Activated naive CD4-positive, alpha-beta T cell treated with anti-CD3 and anti-CD28 coated beads, Interleukin-2, amount 10 ng/mL, durations not matched to agents 7 days and 5 days (primary cell): ENCODE data around the gene HOXC10.
A peak's percentile ranks its signal among the peaks of the same experiment; 100 is the strongest.

ENCODE experiments used
- CTCF ChIA-PET: fragments of 350-600 bp; sonication (Branson Sonifier 250); formaldehyde crosslinking; loops from one replicate; lab custom pipeline; 2021; ENCODE audit warnings: antibody characterized with exemption; lab: Charles Lee
- DNase-seq: peaks from one replicate; pipeline ENCODE4 v3.0.0-alpha.2; 2020
- H3K27ac Mint-ChIP-seq: one replicate; pipeline ENCODE4 v1.8.0; 2021; ENCODE audit warnings: mild to moderate bottlenecking, moderate library complexity, mixed read lengths
- H3K27me3 Mint-ChIP-seq: one replicate; pipeline ENCODE4 v1.8.0; 2021; ENCODE audit warnings: mild to moderate bottlenecking, mixed read lengths
- H3K36me3 Mint-ChIP-seq: one replicate; pipeline ENCODE4 v1.8.0; 2021; ENCODE audit warnings: mixed read lengths
- H3K4me1 Mint-ChIP-seq: one replicate; pipeline ENCODE4 v1.8.0; 2021; ENCODE audit warnings: mixed read lengths
- H3K4me3 Mint-ChIP-seq: one replicate; pipeline ENCODE4 v1.8.0; 2021; ENCODE audit warnings: mild to moderate bottlenecking, moderate library complexity, mixed read lengths
- H3K9me3 Mint-ChIP-seq: one replicate; pipeline ENCODE4 v1.8.0; 2021; ENCODE audit warnings: mixed read lengths

The HOXC10 gene

GRCh38 chr12:53954694-53955035 is 30.3 kb upstream of the HOXC10 start, which contains the start of gene HOXC12:
Gene HOXC12 (plus strand): TSS chr12:53954903. CDS start chr12:53954930, 27 bp downstream.
- Mint-ChIP-seq H3K9me3 (no peaks in the 10 kb centered on the region), H3K36me3 (peaks cover 2% of the 10 kb centered on the region), H3K4me3 (no peak within 1 kb of the TSS), H3K27me3 (peaks cover 100% of the 10 kb centered on the region), H3K4me1 (peaks cover 7% of the 10 kb centered on the region), H3K27ac (peak within 1 kb of the TSS; percentile 64)
- no peak for DNase-seq
- CTCF ChIA-PET, result interaction anchor here (1.4 kb wide), 1 partner anchor 17 kb away, joined by 3 read pairs; the partner anchor contains the start of gene HOXC13

- Mint-ChIP-seq H3K27ac (peak overlapping the region; percentile 64), H3K4me1 (peaks cover 7% of the 10 kb centered on the region), H3K36me3 (peaks cover 2% of the 10 kb centered on the region), H3K4me3 (no peak overlapping the region), H3K27me3 (peaks cover 100% of the 10 kb centered on the region), H3K9me3 (no peaks in the 10 kb centered on the region)
- CTCF ChIA-PET, result interaction anchor here (1.4 kb wide), 1 partner anchor 17 kb away, joined by 3 read pairs; the partner anchor contains the start of gene HOXC13
- DNase-seq, result no peak
Measured at GRCh38 chr12:53955036-53955775, 29.7 kb upstream of the HOXC10 start.

GRCh38 chr12:53955776-53956250 is 29.1 kb upstream of the HOXC10 start:
- CTCF ChIA-PET, result no interaction called here
- H3K4me1 Mint-ChIP-seq, result peaks cover 7% of the 10 kb centered on the region
- peaks cover 100% of the 10 kb centered on the region for H3K27me3 Mint-ChIP-seq
- no peaks in the 10 kb centered on the region for H3K9me3 Mint-ChIP-seq
- H3K4me3 Mint-ChIP-seq, result no peak overlapping the region
- peaks cover 2% of the 10 kb centered on the region for H3K36me3 Mint-ChIP-seq
- DNase-seq, result no peak
- H3K27ac Mint-ChIP-seq, result peak overlapping the region; percentile 64

- Mint-ChIP-seq H3K36me3 (peaks cover 2% of the 10 kb centered on the region), H3K27me3 (peaks cover 100% of the 10 kb centered on the region), H3K27ac (peak overlapping the region; percentile 64), H3K9me3 (no peaks in the 10 kb centered on the region), H3K4me1 (peaks cover 7% of the 10 kb centered on the region), H3K4me3 (no peak overlapping the region)
- CTCF ChIA-PET, result no interaction called here
- DNase-seq, result no peak
Measured at GRCh38 chr12:53956251-53956887, 28.6 kb upstream of the HOXC10 start.

- CTCF ChIA-PET, result no interaction called here
- Mint-ChIP-seq H3K9me3 (no peaks in the 10 kb centered on the region), H3K27ac (no peak overlapping the region), H3K4me3 (no peak overlapping the region), H3K36me3 (peaks cover 2% of the 10 kb centered on the region), H3K4me1 (peaks cover 7% of the 10 kb centered on the region), H3K27me3 (peaks cover 100% of the 10 kb centered on the region)
- no peak for DNase-seq
Measured at GRCh38 chr12:53956914-53957536, 27.9 kb upstream of the HOXC10 start.

- H3K4me1 Mint-ChIP-seq, result peaks cover 7% of the 10 kb centered on the region
- H3K27me3 Mint-ChIP-seq, result peaks cover 98% of the 10 kb centered on the region
- H3K4me3 Mint-ChIP-seq, result no peak overlapping the region
- H3K27ac Mint-ChIP-seq, result no peak overlapping the region
- DNase-seq, result no peak
- no peaks in the 10 kb centered on the region for H3K9me3 Mint-ChIP-seq
- CTCF ChIA-PET, result interaction anchor here (0.9 to 1.2 kb wide), 2 partner anchors 12 to 243 kb away, joined by 3 to 4 read pairs; no protein-coding TSS in a partner anchor
- H3K36me3 Mint-ChIP-seq, result peaks cover 2% of the 10 kb centered on the region
Measured at GRCh38 chr12:53958128-53958527, 26.8 kb upstream of the HOXC10 start.

- DNase-seq, result no peak
- Mint-ChIP-seq H3K9me3 (no peaks in the 10 kb centered on the region), H3K27me3 (peaks cover 98% of the 10 kb centered on the region), H3K4me1 (peaks cover 12% of the 10 kb centered on the region), H3K27ac (no peak overlapping the region), H3K36me3 (no peaks in the 10 kb centered on the region), H3K4me3 (no peak overlapping the region)
- CTCF ChIA-PET, result interaction anchor here (1.0 to 1.2 kb wide), 2 partner anchors 45 to 242 kb away, joined by 3 read pairs; no protein-coding TSS in a partner anchor
Measured at GRCh38 chr12:53959314-53959713, 25.6 kb upstream of the HOXC10 start.

GRCh38 chr12:53960187-53961024 is 24.5 kb upstream of the HOXC10 start:
- peaks cover 19% of the 10 kb centered on the region for H3K4me1 Mint-ChIP-seq
- peaks cover 98% of the 10 kb centered on the region for H3K27me3 Mint-ChIP-seq
- CTCF ChIA-PET, result no interaction called here
- no peaks in the 10 kb centered on the region for H3K9me3 Mint-ChIP-seq
- H3K4me3 Mint-ChIP-seq, result peak overlapping the region; percentile 14
- peak overlapping the region; percentile 80 for H3K27ac Mint-ChIP-seq
- no peak for DNase-seq
- H3K36me3 Mint-ChIP-seq, result no peaks in the 10 kb centered on the region

GRCh38 chr12:53961025-53961761 is 23.8 kb upstream of the HOXC10 start:
- Mint-ChIP-seq H3K36me3 (no peaks in the 10 kb centered on the region), H3K9me3 (no peaks in the 10 kb centered on the region), H3K4me3 (no peak overlapping the region), H3K4me1 (peaks cover 25% of the 10 kb centered on the region), H3K27ac (peak overlapping the region; percentile 78), H3K27me3 (peaks cover 98% of the 10 kb centered on the region)
- CTCF ChIA-PET, result no interaction called here
- no peak for DNase-seq

GRCh38 chr12:53963005-53963404 is 21.9 kb upstream of the HOXC10 start:
- Mint-ChIP-seq H3K27me3 (peaks cover 98% of the 10 kb centered on the region), H3K4me3 (no peak overlapping the region), H3K9me3 (no peaks in the 10 kb centered on the region), H3K27ac (no peak overlapping the region), H3K36me3 (no peaks in the 10 kb centered on the region), H3K4me1 (peaks cover 22% of the 10 kb centered on the region)
- CTCF ChIA-PET, result no interaction called here
- no peak for DNase-seq

GRCh38 chr12:53963434-53964314 is 21.3 kb upstream of the HOXC10 start:
- Mint-ChIP-seq H3K4me1 (peaks cover 22% of the 10 kb centered on the region), H3K36me3 (peaks cover 3% of the 10 kb centered on the region), H3K4me3 (no peak overlapping the region), H3K27me3 (peaks cover 98% of the 10 kb centered on the region), H3K9me3 (no peaks in the 10 kb centered on the region), H3K27ac (peak overlapping the region; percentile 59)
- no peak for DNase-seq
- CTCF ChIA-PET, result no interaction called here

- H3K4me3 Mint-ChIP-seq, result no peak overlapping the region
- no peaks in the 10 kb centered on the region for H3K9me3 Mint-ChIP-seq
- H3K27me3 Mint-ChIP-seq, result peaks cover 98% of the 10 kb centered on the region
- peaks cover 3% of the 10 kb centered on the region for H3K36me3 Mint-ChIP-seq
- DNase-seq, result no peak
- H3K4me1 Mint-ChIP-seq, result peaks cover 22% of the 10 kb centered on the region
- H3K27ac Mint-ChIP-seq, result no peak overlapping the region
- CTCF ChIA-PET, result no interaction called here
Measured at GRCh38 chr12:53964315-53964713, 20.6 kb upstream of the HOXC10 start.
